GM19043 (cell line): ENCODE measurements around the gene RNF213.
"Not testable (repeated sequence)": the region's sequence is repeated elsewhere in the genome, so short reads cannot be mapped to it uniquely, and the experiment has no call there.

Source experiments
- ATAC-seq: cut with Tn5 transposase; IDR thresholded peaks from one replicate; pipeline ENCODE4 v1.9.1; 2021; ENCODE audit warnings: low read depth; ENCODE audit not compliant: unreplicated experiment

Gene RNF213

GRCh38 chr17:80316431-80316830 is 55.8 kb downstream of the RNF213 start:
- no peak for ATAC-seq

GRCh38 chr17:80316927-80317705 is 56.5 kb downstream of the RNF213 start:
- ATAC-seq, result no peak

GRCh38 chr17:80317706-80317980 is 57.0 kb downstream of the RNF213 start:
- no peak for ATAC-seq

- no peak for ATAC-seq
These were observed 57.5 kb downstream of the RNF213 start for GRCh38 chr17:80318166-80318565.

- no peak for ATAC-seq
These were observed 58.8 kb downstream of the RNF213 start for GRCh38 chr17:80319262-80319998.

GRCh38 chr17:80319999-80320344 is 59.3 kb downstream of the RNF213 start:
- ATAC-seq, result no peak

GRCh38 chr17:80320496-80320895 is 59.8 kb downstream of the RNF213 start:
- no peak for ATAC-seq

GRCh38 chr17:80322864-80323263 is 62.2 kb downstream of the RNF213 start:
- no peak for ATAC-seq

- ATAC-seq, result no peak
These were observed 63.3 kb downstream of the RNF213 start for GRCh38 chr17:80323982-80324381.

- ATAC-seq, result no peak
These were observed 66.9 kb downstream of the RNF213 start for GRCh38 chr17:80327518-80327917.

GRCh38 chr17:80328634-80329380 is 68.2 kb downstream of the RNF213 start:
- ATAC-seq, result no peak

GRCh38 chr17:80329421-80329820 is 68.8 kb downstream of the RNF213 start:
- not testable (repeated sequence) for ATAC-seq

GRCh38 chr17:80330276-80330675 is 69.6 kb downstream of the RNF213 start:
- ATAC-seq, result no peak

GRCh38 chr17:80330938-80331337 is 70.3 kb downstream of the RNF213 start:
- ATAC-seq, result not testable (repeated sequence)

- ATAC-seq, result no peak
These were observed 71.2 kb downstream of the RNF213 start for GRCh38 chr17:80331820-80332219.

GRCh38 chr17:80337195-80337895 is 76.7 kb downstream of the RNF213 start:
- no peak for ATAC-seq

GRCh38 chr17:80339118-80339517 is 78.5 kb downstream of the RNF213 start:
- no peak for ATAC-seq

GRCh38 chr17:80339731-80340456 is 79.2 kb downstream of the RNF213 start:
- no peak for ATAC-seq

- no peak for ATAC-seq
These were observed 84.7 kb downstream of the RNF213 start for GRCh38 chr17:80345321-80345720.

- no peak for ATAC-seq
These were observed 85.3 kb downstream of the RNF213 start for GRCh38 chr17:80345841-80346497.
